HEK293 (cell line): ENCODE measurements around the gene MOB1A.

ENCODE experiments used
- KLF1 ChIP-seq: fragments of 450-650 bp; formaldehyde crosslinking; IDR thresholded peaks from 2 replicates; pipeline ENCODE4 v1.5.1; 2016; ENCODE audit warnings: missing biosample characterization, missing genetic modification characterization
- KLF7 ChIP-seq: fragments of 450-650 bp; formaldehyde crosslinking; IDR thresholded peaks from 2 replicates; pipeline ENCODE4 v1.5.1; 2016; ENCODE audit warnings: missing biosample characterization, missing genetic modification characterization, borderline replicate concordance
- KLF9 ChIP-seq: fragments of 450-650 bp; formaldehyde crosslinking; IDR thresholded peaks from 2 replicates; pipeline ENCODE4 v1.5.1; 2016; ENCODE audit warnings: missing biosample characterization, missing genetic modification characterization, low read depth
- MEIS1 ChIP-seq: sonication (generic); formaldehyde crosslinking; IDR thresholded peaks from 2 replicates; pipeline ENCODE4 v1.8.1; 2022; ENCODE audit warnings: missing genetic modification reagents, mild to moderate bottlenecking, borderline replicate concordance
- ZBTB17 ChIP-seq: fragments of 450-650 bp; formaldehyde crosslinking; IDR thresholded peaks from 2 replicates; pipeline ENCODE4 v1.5.1; 2016; ENCODE audit warnings: missing biosample characterization, missing genetic modification characterization
- ZBTB20 ChIP-seq: fragments of 450-650 bp; formaldehyde crosslinking; IDR thresholded peaks from 2 replicates; pipeline ENCODE4 v1.5.1; 2016; ENCODE audit warnings: missing biosample characterization, missing genetic modification characterization
- ZBTB8A ChIP-seq: fragments of 450-650 bp; formaldehyde crosslinking; IDR thresholded peaks from 2 replicates; pipeline ENCODE4 v1.5.1; 2016; ENCODE audit warnings: missing biosample characterization, missing genetic modification characterization
- ZNF133 ChIP-seq: fragments of 450-650 bp; formaldehyde crosslinking; IDR thresholded peaks from 2 replicates; pipeline ENCODE4 v1.5.1; 2016; ENCODE audit warnings: missing biosample characterization, missing genetic modification characterization
- ZNF140 ChIP-seq: fragments of 450-650 bp; formaldehyde crosslinking; IDR thresholded peaks from 2 replicates; pipeline ENCODE4 v1.5.1; 2016; ENCODE audit warnings: missing biosample characterization, missing genetic modification characterization
- ZNF174 ChIP-seq: fragments of 450-650 bp; formaldehyde crosslinking; IDR thresholded peaks from 2 replicates; pipeline ENCODE4 v1.5.0; 2017; ENCODE audit warnings: missing biosample characterization, mild to moderate bottlenecking, missing genetic modification characterization
- ZNF302 ChIP-seq: fragments of 450-650 bp; formaldehyde crosslinking; IDR thresholded peaks from 2 replicates; pipeline ENCODE4 v1.5.1; 2016; ENCODE audit warnings: missing biosample characterization, missing genetic modification characterization, low read depth
- ZNF366 ChIP-seq: fragments of 450-650 bp; formaldehyde crosslinking; conservative IDR thresholded peaks from 2 replicates; pipeline ENCODE4 v1.5.1; 2016; ENCODE audit warnings: missing biosample characterization, missing genetic modification characterization
- ZNF404 ChIP-seq: fragments of 450-650 bp; formaldehyde crosslinking; IDR thresholded peaks from 2 replicates; pipeline ENCODE4 v1.5.1; 2017; ENCODE audit warnings: missing biosample characterization, missing genetic modification characterization
- ZNF416 ChIP-seq: fragments of 450-650 bp; formaldehyde crosslinking; IDR thresholded peaks from 2 replicates; pipeline ENCODE4 v1.5.1; 2016; ENCODE audit warnings: missing biosample characterization, missing genetic modification characterization
- ZNF48 ChIP-seq: fragments of 450-650 bp; formaldehyde crosslinking; IDR thresholded peaks from 2 replicates; pipeline ENCODE4 v1.5.1; 2016; ENCODE audit warnings: missing biosample characterization, missing genetic modification characterization
- ZNF521 ChIP-seq: fragments of 450-650 bp; formaldehyde crosslinking; IDR thresholded peaks from 2 replicates; pipeline ENCODE4 v1.5.1; 2017; ENCODE audit warnings: missing biosample characterization, mild to moderate bottlenecking, missing genetic modification characterization
- ZNF560 ChIP-seq: fragments of 450-650 bp; formaldehyde crosslinking; IDR thresholded peaks from 2 replicates; pipeline ENCODE4 v1.5.1; 2017; ENCODE audit warnings: missing biosample characterization, missing genetic modification characterization, borderline replicate concordance
- ZNF561 ChIP-seq: fragments of 450-650 bp; IDR thresholded peaks from 2 replicates; pipeline ENCODE4 v1.5.1; 2018; ENCODE audit warnings: missing biosample characterization, missing genetic modification characterization, borderline replicate concordance
- ZNF600 ChIP-seq: fragments of 450-650 bp; formaldehyde crosslinking; IDR thresholded peaks from 2 replicates; pipeline ENCODE4 v1.5.1; 2016; ENCODE audit warnings: missing biosample characterization, missing genetic modification characterization
- ZNF629 ChIP-seq: fragments of 450-650 bp; formaldehyde crosslinking; IDR thresholded peaks from 2 replicates; pipeline ENCODE4 v1.5.1; 2017; ENCODE audit warnings: missing biosample characterization, missing genetic modification characterization
- ZNF658 ChIP-seq: fragments of 450-650 bp; formaldehyde crosslinking; IDR thresholded peaks from 2 replicates; pipeline ENCODE4; 2016; ENCODE audit warnings: missing biosample characterization, missing genetic modification characterization
- ZNF670 ChIP-seq: fragments of 450-650 bp; formaldehyde crosslinking; IDR thresholded peaks from 2 replicates; pipeline ENCODE4 v1.5.1; 2016; ENCODE audit warnings: missing biosample characterization, missing genetic modification characterization, low read depth
- ZNF768 ChIP-seq: fragments of 450-650 bp; formaldehyde crosslinking; IDR thresholded peaks from 2 replicates; pipeline ENCODE4 v1.5.1; 2018; ENCODE audit warnings: missing biosample characterization, mild to moderate bottlenecking, missing genetic modification characterization
- ZNF837 ChIP-seq: fragments of 450-650 bp; formaldehyde crosslinking; IDR thresholded peaks from 2 replicates; pipeline ENCODE4 v1.5.1; 2016; ENCODE audit warnings: missing biosample characterization, missing genetic modification characterization
- ZSCAN30 ChIP-seq: fragments of 450-650 bp; IDR thresholded peaks from 2 replicates; pipeline ENCODE4 v1.5.1; 2018; ENCODE audit warnings: missing biosample characterization, mild to moderate bottlenecking, missing genetic modification characterization, moderate library complexity
- TF ChIP-seq, protein P1 (sequence below): fragments of 450-650 bp; formaldehyde crosslinking; IDR thresholded peaks from 2 replicates; pipeline ENCODE4 v1.5.1; 2016; ENCODE audit warnings: missing biosample characterization, missing genetic modification characterization
- TF ChIP-seq, protein P2 (sequence below): fragments of 450-650 bp; formaldehyde crosslinking; IDR thresholded peaks from 2 replicates; pipeline ENCODE4 v1.5.1; 2016; ENCODE audit warnings: missing biosample characterization, missing genetic modification characterization, borderline replicate concordance
- TF ChIP-seq, protein P3 (sequence below): fragments of 450-650 bp; formaldehyde crosslinking; IDR thresholded peaks from 2 replicates; pipeline ENCODE4 v1.5.1; 2016; ENCODE audit warnings: missing biosample characterization, missing genetic modification characterization
- TF ChIP-seq, protein P4 (sequence below): fragments of 450-650 bp; formaldehyde crosslinking; IDR thresholded peaks from 2 replicates; pipeline ENCODE4 v1.5.1; 2016; ENCODE audit warnings: missing biosample characterization, missing genetic modification characterization

MOB1A gene

DNA sequence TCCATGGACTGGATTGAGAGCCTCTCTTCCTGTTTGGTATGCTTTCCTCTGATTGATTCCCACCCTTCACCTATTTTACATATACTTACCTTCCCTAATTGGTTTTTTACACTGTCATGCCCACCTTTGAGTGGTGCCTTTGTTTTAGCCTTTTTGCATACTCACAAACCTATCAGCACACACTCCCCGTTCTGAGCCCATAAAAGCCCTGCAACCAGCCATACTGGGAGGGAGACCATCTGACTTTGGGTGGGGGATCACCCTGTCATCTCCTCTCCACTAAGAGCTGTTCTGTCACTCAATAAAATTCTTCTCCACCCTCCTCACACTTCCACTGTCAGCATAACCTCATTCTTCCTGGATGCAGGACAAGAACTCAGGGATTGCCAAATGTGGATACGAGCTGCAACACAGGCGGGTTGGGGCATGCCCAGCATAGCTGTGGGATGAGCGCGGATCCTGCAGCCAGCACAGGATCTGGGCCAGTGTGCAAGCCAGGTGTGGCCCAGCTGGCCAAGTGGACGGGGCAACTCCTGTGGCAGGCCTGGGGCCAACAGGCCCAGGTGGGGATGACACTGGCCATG lies 9.4 kb upstream of the MOB1A start (continued):
- TF ChIP-seq, protein P1, sequence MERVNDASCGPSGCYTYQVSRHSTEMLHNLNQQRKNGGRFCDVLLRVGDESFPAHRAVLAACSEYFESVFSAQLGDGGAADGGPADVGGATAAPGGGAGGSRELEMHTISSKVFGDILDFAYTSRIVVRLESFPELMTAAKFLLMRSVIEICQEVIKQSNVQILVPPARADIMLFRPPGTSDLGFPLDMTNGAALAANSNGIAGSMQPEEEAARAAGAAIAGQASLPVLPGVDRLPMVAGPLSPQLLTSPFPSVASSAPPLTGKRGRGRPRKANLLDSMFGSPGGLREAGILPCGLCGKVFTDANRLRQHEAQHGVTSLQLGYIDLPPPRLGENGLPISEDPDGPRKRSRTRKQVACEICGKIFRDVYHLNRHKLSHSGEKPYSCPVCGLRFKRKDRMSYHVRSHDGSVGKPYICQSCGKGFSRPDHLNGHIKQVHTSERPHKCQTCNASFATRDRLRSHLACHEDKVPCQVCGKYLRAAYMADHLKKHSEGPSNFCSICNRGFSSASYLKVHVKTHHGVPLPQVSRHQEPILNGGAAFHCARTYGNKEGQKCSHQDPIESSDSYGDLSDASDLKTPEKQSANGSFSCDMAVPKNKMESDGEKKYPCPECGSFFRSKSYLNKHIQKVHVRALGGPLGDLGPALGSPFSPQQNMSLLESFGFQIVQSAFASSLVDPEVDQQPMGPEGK (tag by site-specific recombination), result no peak
- TF ChIP-seq ZNF658 (tag by site-specific recombination) (no peak), MEIS1 (CRISPR knock-in tag) (no peak), ZBTB17 (tag by site-specific recombination) (peak; percentile 92), ZBTB20 (no peak), ZNF302 (tag by site-specific recombination) (no peak), ZNF629 (0 out of 2 replicates have a peak, but pooled peaks have one; percentile 29), ZBTB8A (tag by site-specific recombination) (peak; percentile 48; the same call in 1 of the 2 replicates), ZNF521 (no peak), ZNF133 (tag by site-specific recombination) (no peak), ZNF670 (tag by site-specific recombination) (no peak), ZNF600 (peak; percentile 97), KLF1 (tag by site-specific recombination) (peak; percentile 85), ZSCAN30 (tag by site-specific recombination) (no peak), ZNF561 (tag by site-specific recombination) (no peak), ZNF48 (tag by site-specific recombination) (no peak), ZNF560 (tag by site-specific recombination) (no peak), ZNF366 (tag by site-specific recombination) (peak; percentile 84), ZNF404 (tag by site-specific recombination) (no peak), KLF9 (tag by site-specific recombination) (no peak), ZNF416 (no peak), ZNF768 (tag by site-specific recombination) (no peak), KLF7 (tag by site-specific recombination) (no peak), ZNF174 (tag by site-specific recombination) (no peak), ZNF837 (tag by site-specific recombination) (no peak), ZNF140 (tag by site-specific recombination) (no peak)
- TF ChIP-seq, protein P2, sequence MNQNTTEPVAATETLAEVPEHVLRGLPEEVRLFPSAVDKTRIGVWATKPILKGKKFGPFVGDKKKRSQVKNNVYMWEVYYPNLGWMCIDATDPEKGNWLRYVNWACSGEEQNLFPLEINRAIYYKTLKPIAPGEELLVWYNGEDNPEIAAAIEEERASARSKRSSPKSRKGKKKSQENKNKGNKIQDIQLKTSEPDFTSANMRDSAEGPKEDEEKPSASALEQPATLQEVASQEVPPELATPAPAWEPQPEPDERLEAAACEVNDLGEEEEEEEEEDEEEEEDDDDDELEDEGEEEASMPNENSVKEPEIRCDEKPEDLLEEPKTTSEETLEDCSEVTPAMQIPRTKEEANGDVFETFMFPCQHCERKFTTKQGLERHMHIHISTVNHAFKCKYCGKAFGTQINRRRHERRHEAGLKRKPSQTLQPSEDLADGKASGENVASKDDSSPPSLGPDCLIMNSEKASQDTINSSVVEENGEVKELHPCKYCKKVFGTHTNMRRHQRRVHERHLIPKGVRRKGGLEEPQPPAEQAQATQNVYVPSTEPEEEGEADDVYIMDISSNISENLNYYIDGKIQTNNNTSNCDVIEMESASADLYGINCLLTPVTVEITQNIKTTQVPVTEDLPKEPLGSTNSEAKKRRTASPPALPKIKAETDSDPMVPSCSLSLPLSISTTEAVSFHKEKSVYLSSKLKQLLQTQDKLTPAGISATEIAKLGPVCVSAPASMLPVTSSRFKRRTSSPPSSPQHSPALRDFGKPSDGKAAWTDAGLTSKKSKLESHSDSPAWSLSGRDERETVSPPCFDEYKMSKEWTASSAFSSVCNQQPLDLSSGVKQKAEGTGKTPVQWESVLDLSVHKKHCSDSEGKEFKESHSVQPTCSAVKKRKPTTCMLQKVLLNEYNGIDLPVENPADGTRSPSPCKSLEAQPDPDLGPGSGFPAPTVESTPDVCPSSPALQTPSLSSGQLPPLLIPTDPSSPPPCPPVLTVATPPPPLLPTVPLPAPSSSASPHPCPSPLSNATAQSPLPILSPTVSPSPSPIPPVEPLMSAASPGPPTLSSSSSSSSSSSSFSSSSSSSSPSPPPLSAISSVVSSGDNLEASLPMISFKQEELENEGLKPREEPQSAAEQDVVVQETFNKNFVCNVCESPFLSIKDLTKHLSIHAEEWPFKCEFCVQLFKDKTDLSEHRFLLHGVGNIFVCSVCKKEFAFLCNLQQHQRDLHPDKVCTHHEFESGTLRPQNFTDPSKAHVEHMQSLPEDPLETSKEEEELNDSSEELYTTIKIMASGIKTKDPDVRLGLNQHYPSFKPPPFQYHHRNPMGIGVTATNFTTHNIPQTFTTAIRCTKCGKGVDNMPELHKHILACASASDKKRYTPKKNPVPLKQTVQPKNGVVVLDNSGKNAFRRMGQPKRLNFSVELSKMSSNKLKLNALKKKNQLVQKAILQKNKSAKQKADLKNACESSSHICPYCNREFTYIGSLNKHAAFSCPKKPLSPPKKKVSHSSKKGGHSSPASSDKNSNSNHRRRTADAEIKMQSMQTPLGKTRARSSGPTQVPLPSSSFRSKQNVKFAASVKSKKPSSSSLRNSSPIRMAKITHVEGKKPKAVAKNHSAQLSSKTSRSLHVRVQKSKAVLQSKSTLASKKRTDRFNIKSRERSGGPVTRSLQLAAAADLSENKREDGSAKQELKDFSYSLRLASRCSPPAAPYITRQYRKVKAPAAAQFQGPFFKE, result no peak
- TF ChIP-seq, protein P3, sequence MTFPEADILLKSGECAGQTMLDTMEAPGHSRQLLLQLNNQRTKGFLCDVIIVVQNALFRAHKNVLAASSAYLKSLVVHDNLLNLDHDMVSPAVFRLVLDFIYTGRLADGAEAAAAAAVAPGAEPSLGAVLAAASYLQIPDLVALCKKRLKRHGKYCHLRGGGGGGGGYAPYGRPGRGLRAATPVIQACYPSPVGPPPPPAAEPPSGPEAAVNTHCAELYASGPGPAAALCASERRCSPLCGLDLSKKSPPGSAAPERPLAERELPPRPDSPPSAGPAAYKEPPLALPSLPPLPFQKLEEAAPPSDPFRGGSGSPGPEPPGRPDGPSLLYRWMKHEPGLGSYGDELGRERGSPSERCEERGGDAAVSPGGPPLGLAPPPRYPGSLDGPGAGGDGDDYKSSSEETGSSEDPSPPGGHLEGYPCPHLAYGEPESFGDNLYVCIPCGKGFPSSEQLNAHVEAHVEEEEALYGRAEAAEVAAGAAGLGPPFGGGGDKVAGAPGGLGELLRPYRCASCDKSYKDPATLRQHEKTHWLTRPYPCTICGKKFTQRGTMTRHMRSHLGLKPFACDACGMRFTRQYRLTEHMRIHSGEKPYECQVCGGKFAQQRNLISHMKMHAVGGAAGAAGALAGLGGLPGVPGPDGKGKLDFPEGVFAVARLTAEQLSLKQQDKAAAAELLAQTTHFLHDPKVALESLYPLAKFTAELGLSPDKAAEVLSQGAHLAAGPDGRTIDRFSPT (tag by site-specific recombination), result peak; percentile 60
- TF ChIP-seq, protein P4, sequence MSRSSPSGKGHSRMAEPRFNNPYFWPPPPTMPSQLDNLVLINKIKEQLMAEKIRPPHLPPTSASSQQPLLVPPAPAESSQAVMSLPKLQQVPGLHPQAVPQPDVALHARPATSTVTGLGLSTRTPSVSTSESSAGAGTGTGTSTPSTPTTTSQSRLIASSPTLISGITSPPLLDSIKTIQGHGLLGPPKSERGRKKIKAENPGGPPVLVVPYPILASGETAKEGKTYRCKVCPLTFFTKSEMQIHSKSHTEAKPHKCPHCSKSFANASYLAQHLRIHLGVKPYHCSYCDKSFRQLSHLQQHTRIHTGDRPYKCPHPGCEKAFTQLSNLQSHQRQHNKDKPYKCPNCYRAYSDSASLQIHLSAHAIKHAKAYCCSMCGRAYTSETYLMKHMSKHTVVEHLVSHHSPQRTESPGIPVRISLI (tag by site-specific recombination), result no peak
